HG02970 (cell line): ENCODE measurements around the gene SIRPA.

Experiments used
- ATAC-seq: cut with Tn5 transposase; IDR thresholded peaks from one replicate; pipeline ENCODE4 v1.9.1; 2021; ENCODE audit warnings: mild to moderate bottlenecking, moderate library complexity, moderate number of reproducible peaks; ENCODE audit not compliant: unreplicated experiment, low FRiP score

The SIRPA gene

GRCh38 chr20:1973601-1974440, 78.6 kb downstream of the SIRPA start:
- ATAC-seq: no peak

GRCh38 chr20:1975291-1975690, 80.1 kb downstream of the SIRPA start:
- no peak for ATAC-seq

- ATAC-seq: no peak
Measured at GRCh38 chr20:1979106-1979778, 84.0 kb downstream of the SIRPA start.

- no peak for ATAC-seq
Measured at GRCh38 chr20:1982686-1983085, 87.5 kb downstream of the SIRPA start.

DNA sequence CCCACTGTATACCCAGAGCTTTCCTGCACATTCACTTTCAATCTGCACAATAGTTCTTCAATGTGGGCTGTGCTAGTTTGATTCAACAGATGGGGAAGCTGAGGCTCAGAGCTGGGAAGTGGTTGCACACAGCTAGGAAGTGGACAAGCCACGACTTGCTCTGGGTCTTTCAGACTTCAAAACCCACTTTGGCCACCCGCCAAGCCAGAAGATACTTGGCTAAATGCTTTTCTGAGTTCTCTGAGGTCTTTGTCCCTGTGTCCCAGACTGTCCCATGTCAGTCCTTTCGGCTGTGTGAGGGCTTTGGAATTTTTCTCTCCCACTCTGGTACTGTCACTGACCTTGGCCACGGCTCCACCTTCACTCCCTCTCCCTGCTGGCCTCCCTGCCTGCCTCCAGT, 88.1 kb downstream of the SIRPA start:
- ATAC-seq: no peak

- no peak for ATAC-seq
Measured at GRCh38 chr20:1987826-1988225, 92.6 kb downstream of the SIRPA start.
